Karpas-422 (cell line): ENCODE measurements around the gene FAAP24. TPM values are rescaled to one million over a fixed set of nuclear protein-coding genes. Genes with fewer than 3 reads are reported as not detected.
A peak's percentile ranks its signal among the peaks of the same experiment; 100 is the strongest.
"Not testable (repeated sequence)": the region's sequence is repeated elsewhere in the genome, so short reads cannot be mapped to it uniquely, and the experiment has no call there.

ENCODE experiments used
- DNase-seq: peaks from one replicate; pipeline ENCODE4 v3.0.0-alpha.2; 2015
- H2AFZ ChIP-seq: fragments of 200-600 bp; sonication (generic); 2 replicates; pipeline ENCODE4 v1.6.1; 2014; ENCODE audit warnings: antibody characterized with exemption, low read length, mixed read lengths
- H3K27ac ChIP-seq: fragments of 200-600 bp; sonication (generic); 2 replicates; pipeline ENCODE4 v1.5.1; 2014; ENCODE audit warnings: mild to moderate bottlenecking, low read length, moderate library complexity
- H3K27me3 ChIP-seq: fragments of 200-600 bp; sonication (generic); 2 replicates; pipeline ENCODE4 v1.6.1; 2014; ENCODE audit warnings: low read length, mixed read lengths
- H3K36me3 ChIP-seq: fragments of 200-600 bp; sonication (generic); 2 replicates; pipeline ENCODE4 v1.6.1; 2014; ENCODE audit warnings: low read length, mixed read lengths; ENCODE audit not compliant: insufficient read depth
- H3K4me1 ChIP-seq: fragments of 200-600 bp; sonication (generic); 2 replicates; pipeline ENCODE4 v1.6.1; 2014; ENCODE audit warnings: mild to moderate bottlenecking, low read length, mixed read lengths
- H3K4me2 ChIP-seq: fragments of 200-600 bp; sonication (generic); 2 replicates; pipeline ENCODE4 v1.6.1; 2014; ENCODE audit warnings: low read length, low read depth, mild to moderate bottlenecking; ENCODE audit not compliant: poor library complexity, severe bottlenecking
- H3K4me3 ChIP-seq: fragments of 200-600 bp; sonication (generic); 2 replicates; pipeline ENCODE4 v1.5.1; 2014; ENCODE audit warnings: mild to moderate bottlenecking, antibody characterized with exemption, low read length, mixed read lengths
- H3K79me2 ChIP-seq: fragments of 200-600 bp; sonication (generic); 2 replicates; pipeline ENCODE4 v1.6.1; 2014; ENCODE audit warnings: mild to moderate bottlenecking, low read length, mixed read lengths
- H3K9ac ChIP-seq: fragments of 200-600 bp; sonication (generic); 2 replicates; pipeline ENCODE4 v1.6.0; 2014; ENCODE audit warnings: low read length
- H3K9me2 ChIP-seq: fragments of 200-600 bp; sonication (generic), shearing (Covaris generic); replicated peaks from 2 replicates; pipeline ENCODE4 v1.6.0; 2014; ENCODE audit warnings: mild to moderate bottlenecking, low read length, moderate library complexity; ENCODE audit not compliant: insufficient read depth
- H3K9me3 ChIP-seq: fragments of 300-700, 200-600 bp; sonication (generic); 2 replicates; pipeline ENCODE4 v1.6.1; 2014; ENCODE audit warnings: low read length, mixed read lengths
- H4K20me1 ChIP-seq: fragments of 200-600 bp; sonication (generic); 2 replicates; pipeline ENCODE4 v1.6.1; 2014; ENCODE audit warnings: mild to moderate bottlenecking, antibody characterized with exemption, low read length, low read depth; ENCODE audit not compliant: insufficient read depth
- total RNA-seq: library from RNA; depleted of rRNA; stranded (reverse); fragments of >200 nt; shearing (Covaris generic); gene quantifications from 2 replicates; pipeline ENCODE4 v1.2.3, GENCODE V29; 2014; ENCODE audit warnings: low replicate concordance; rRNA removed

Gene FAAP24, protein sequence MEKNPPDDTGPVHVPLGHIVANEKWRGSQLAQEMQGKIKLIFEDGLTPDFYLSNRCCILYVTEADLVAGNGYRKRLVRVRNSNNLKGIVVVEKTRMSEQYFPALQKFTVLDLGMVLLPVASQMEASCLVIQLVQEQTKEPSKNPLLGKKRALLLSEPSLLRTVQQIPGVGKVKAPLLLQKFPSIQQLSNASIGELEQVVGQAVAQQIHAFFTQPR
- total RNA-seq = 4.4 and 10.5 TPM in 2 replicates

- Histone ChIP-seq H3K27ac (no peak within 1 kb of the TSS), H3K9ac (peak within 1 kb of the TSS; percentile 86), H3K4me2 (peak within 1 kb of the TSS; percentile 98), H3K4me1 (peaks cover 19% of the 10 kb centered on the region), H3K4me3 (peak within 1 kb of the TSS; percentile 95), H3K27me3 (no peaks in the 10 kb centered on the region), H3K79me2 (peaks cover 29% of the 10 kb centered on the region), H3K9me2 (no peaks in the 10 kb centered on the region), H3K36me3 (no peaks in the 10 kb centered on the region), H2AFZ (peak within 1 kb of the TSS; percentile 94), H3K9me3 (no peaks in the 10 kb centered on the region), H4K20me1 (no peaks in the 10 kb centered on the region)
- peak; percentile 100 for DNase-seq
Measured at GRCh38 chr19:32971715-32972540, at the start of gene FAAP24, which contains the start of gene CEP89. Gene FAAP24, plus strand, starts transcription at chr19:32972242. Its CDS starts 955 bp downstream, at chr19:32973197. Gene CEP89, minus strand, starts transcription at chr19:32971958. Its CDS starts 84 bp downstream, at chr19:32971874.

DNA sequence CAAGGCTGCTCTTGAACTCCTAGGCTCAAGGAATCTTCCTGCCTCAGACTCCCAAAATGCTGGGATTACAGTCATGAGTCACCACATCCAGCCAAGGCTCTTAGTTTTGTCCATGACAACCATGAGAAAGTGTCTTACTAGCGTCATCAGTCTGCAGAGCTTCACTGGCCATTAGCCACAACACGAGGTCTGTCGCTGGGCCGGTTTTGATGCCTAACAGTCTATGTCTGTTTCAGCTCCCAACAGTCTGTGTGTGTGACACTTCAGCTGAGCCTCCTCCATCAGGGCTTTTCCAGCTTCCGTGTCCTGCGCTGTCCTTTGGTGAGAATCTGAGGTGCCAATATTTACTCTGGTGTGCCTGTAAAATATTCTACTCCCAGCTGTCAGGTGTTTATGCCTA, 47.8 kb upstream of the FAAP24 start:
- Histone ChIP-seq H2AFZ (no peak overlapping the region), H3K4me3 (no peak overlapping the region)
- DNase-seq = no peak

GRCh38 chr19:32928806-32929205, 43.2 kb upstream of the FAAP24 start:
- no peak overlapping the region for H2AFZ ChIP-seq
- no peaks in the 10 kb centered on the region for H3K27me3 ChIP-seq
- H3K9ac ChIP-seq = no peak overlapping the region
- no peaks in the 10 kb centered on the region for H4K20me1 ChIP-seq
- no peaks in the 10 kb centered on the region for H3K79me2 ChIP-seq
- no peak overlapping the region for H3K27ac ChIP-seq
- DNase-seq = no peak
- H3K36me3 ChIP-seq = no peaks in the 10 kb centered on the region
- no peak overlapping the region for H3K4me3 ChIP-seq
- H3K9me3 ChIP-seq = no peaks in the 10 kb centered on the region
- no peaks in the 10 kb centered on the region for H3K9me2 ChIP-seq
- no peak overlapping the region for H3K4me2 ChIP-seq
- no peaks in the 10 kb centered on the region for H3K4me1 ChIP-seq

More for the DNA sequence above, 47.8 kb upstream of the FAAP24 start:
- no peaks in the 10 kb centered on the region for H3K9me3 ChIP-seq
- H3K36me3 ChIP-seq = no peaks in the 10 kb centered on the region
- no peaks in the 10 kb centered on the region for H3K9me2 ChIP-seq
- H3K27ac ChIP-seq = no peak overlapping the region
- H3K4me1 ChIP-seq = no peaks in the 10 kb centered on the region
- H3K27me3 ChIP-seq = no peaks in the 10 kb centered on the region
- H4K20me1 ChIP-seq = no peaks in the 10 kb centered on the region
- no peak overlapping the region for H3K4me2 ChIP-seq
- H3K9ac ChIP-seq = no peak overlapping the region
- H3K79me2 ChIP-seq = no peaks in the 10 kb centered on the region

DNA sequence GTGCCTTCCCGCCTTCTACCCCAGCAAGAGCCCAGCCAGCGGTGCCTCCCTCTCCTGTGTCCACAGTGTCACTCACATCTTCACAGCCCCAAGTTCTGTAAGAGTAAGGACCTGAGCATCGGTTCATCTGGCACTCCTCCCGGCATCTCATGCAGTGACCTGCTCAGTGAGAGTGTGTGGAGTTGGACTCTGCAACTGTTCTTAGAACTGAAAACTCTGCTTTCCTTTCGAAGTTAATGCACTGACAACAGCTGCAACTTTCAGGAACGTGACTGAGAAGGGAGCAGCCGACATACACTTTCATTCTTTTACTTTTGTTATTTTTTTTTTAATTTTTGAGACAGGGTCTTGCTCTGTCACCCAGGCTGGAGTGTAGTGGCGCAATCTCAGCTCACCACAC, 41.5 kb upstream of the FAAP24 start:
- H3K27ac ChIP-seq = no peak overlapping the region
- no peak overlapping the region for H3K4me3 ChIP-seq
- no peak overlapping the region for H3K4me2 ChIP-seq
- H3K9me3 ChIP-seq = no peaks in the 10 kb centered on the region
- H2AFZ ChIP-seq = no peak overlapping the region
- no peaks in the 10 kb centered on the region for H3K9me2 ChIP-seq
- no peaks in the 10 kb centered on the region for H3K4me1 ChIP-seq
- H4K20me1 ChIP-seq = no peaks in the 10 kb centered on the region
- H3K36me3 ChIP-seq = no peaks in the 10 kb centered on the region
- no peaks in the 10 kb centered on the region for H3K79me2 ChIP-seq
- no peak for DNase-seq
- H3K9ac ChIP-seq = no peak overlapping the region
- no peaks in the 10 kb centered on the region for H3K27me3 ChIP-seq

- no peak overlapping the region for H2AFZ ChIP-seq
- H3K4me1 ChIP-seq = peaks cover 3% of the 10 kb centered on the region
- H3K36me3 ChIP-seq = no peaks in the 10 kb centered on the region
- no peak for DNase-seq
- no peaks in the 10 kb centered on the region for H4K20me1 ChIP-seq
- H3K9ac ChIP-seq = no peak overlapping the region
- H3K27me3 ChIP-seq = no peaks in the 10 kb centered on the region
- H3K79me2 ChIP-seq = no peaks in the 10 kb centered on the region
- no peak overlapping the region for H3K4me2 ChIP-seq
- no peak overlapping the region for H3K27ac ChIP-seq
- H3K9me2 ChIP-seq = no peaks in the 10 kb centered on the region
- no peaks in the 10 kb centered on the region for H3K9me3 ChIP-seq
- no peak overlapping the region for H3K4me3 ChIP-seq
Measured at GRCh38 chr19:32933571-32933970, 38.5 kb upstream of the FAAP24 start.

GRCh38 chr19:32935629-32936028, 36.4 kb upstream of the FAAP24 start:
- Histone ChIP-seq H3K9me3 (no peaks in the 10 kb centered on the region), H3K4me1 (peaks cover 4% of the 10 kb centered on the region), H3K4me3 (no peak overlapping the region), H4K20me1 (no peaks in the 10 kb centered on the region), H2AFZ (no peak overlapping the region), H3K79me2 (no peaks in the 10 kb centered on the region), H3K36me3 (no peaks in the 10 kb centered on the region), H3K9me2 (no peaks in the 10 kb centered on the region), H3K9ac (no peak overlapping the region), H3K4me2 (no peak overlapping the region), H3K27ac (no peak overlapping the region), H3K27me3 (no peaks in the 10 kb centered on the region)
- no peak for DNase-seq

DNA sequence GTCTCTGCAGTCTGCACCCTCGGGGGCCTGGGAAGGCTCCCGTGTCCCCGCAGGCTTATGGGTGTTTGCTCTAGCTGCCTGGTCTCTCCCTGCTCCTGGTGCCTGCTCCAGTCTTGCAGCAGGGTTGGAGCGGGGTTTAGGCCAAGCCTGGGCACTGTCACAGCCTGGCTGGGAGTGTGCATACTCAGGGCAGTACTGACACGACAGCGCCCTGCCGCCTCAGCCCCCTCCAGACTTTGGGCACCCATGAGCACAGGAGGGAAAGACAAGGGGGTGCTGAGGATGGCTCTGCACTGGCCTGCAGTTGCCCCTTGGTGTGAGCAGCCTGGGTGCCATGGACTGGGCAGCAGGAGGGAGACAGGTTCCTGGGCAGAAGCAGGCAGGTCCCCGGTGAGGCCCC, 36.0 kb upstream of the FAAP24 start:
- no peak overlapping the region for H3K9ac ChIP-seq
- H2AFZ ChIP-seq = no peak overlapping the region
- H3K27ac ChIP-seq = no peak overlapping the region
- H3K4me2 ChIP-seq = no peak overlapping the region
- no peaks in the 10 kb centered on the region for H3K36me3 ChIP-seq
- H4K20me1 ChIP-seq = no peaks in the 10 kb centered on the region
- H3K79me2 ChIP-seq = no peaks in the 10 kb centered on the region
- no peak for DNase-seq
- no peaks in the 10 kb centered on the region for H3K9me2 ChIP-seq
- no peaks in the 10 kb centered on the region for H3K27me3 ChIP-seq
- peaks cover 4% of the 10 kb centered on the region for H3K4me1 ChIP-seq
- H3K9me3 ChIP-seq = no peaks in the 10 kb centered on the region
- H3K4me3 ChIP-seq = no peak overlapping the region

- not testable (repeated sequence) for H4K20me1 ChIP-seq, H3K4me3 ChIP-seq, H3K9me2 ChIP-seq, DNase-seq, H2AFZ ChIP-seq, H3K27me3 ChIP-seq, H3K4me2 ChIP-seq, H3K27ac ChIP-seq, H3K4me1 ChIP-seq, H3K9ac ChIP-seq, H3K79me2 ChIP-seq, H3K9me3 ChIP-seq, H3K36me3 ChIP-seq
Measured at GRCh38 chr19:32941273-32941672, 30.8 kb upstream of the FAAP24 start.
